Keratinocyte (primary cell): ENCODE measurements around the gene ELAVL1. TPM values are rescaled to one million over a fixed set of nuclear protein-coding genes. Genes with fewer than 3 reads are reported as not detected.

ENCODE experiments used
- DNase-seq: peaks from one replicate; pipeline ENCODE4 v3.0.0-alpha.2; 2011; ENCODE audit warnings: low read depth, missing footprints, low spot score
- FAIRE-seq: peaks from 2 replicates; lab custom pipeline; 2011; peaks lifted over from hg19 to GRCh38; lab: Jason Lieb, UNC
- H2AFZ ChIP-seq: 2 replicates; pipeline ENCODE4 v1.6.0; 2012; ENCODE audit warnings: low read length, control low read depth, inconsistent platforms; ENCODE audit not compliant: control insufficient read depth
- H3K27ac ChIP-seq: 2 replicates; pipeline ENCODE4 v1.5.1; 2011; ENCODE audit warnings: low read length; ENCODE audit not compliant: control insufficient read depth, insufficient read depth
- H3K27me3 ChIP-seq: 3 replicates; pipeline ENCODE4 v1.6.0; 2011; ENCODE audit warnings: low read length; ENCODE audit not compliant: control insufficient read depth, insufficient read depth; ENCODE audit errors: extremely low read depth
- H3K36me3 ChIP-seq, 2 experiments: 2 replicates in 1 of 2; 3 replicates in 1 of 2; pipeline ENCODE4 v1.5.1; 2011; ENCODE audit warnings: low read length in 2 of 2, mild to moderate bottlenecking in 1 of 2; ENCODE audit not compliant: control insufficient read depth in 2 of 2, insufficient read depth in 2 of 2; ENCODE audit errors: extremely low read depth in 1 of 2
- H3K4me1 ChIP-seq: 3 replicates; pipeline ENCODE4 v1.5.1; 2011; ENCODE audit warnings: low read length; ENCODE audit not compliant: control insufficient read depth, insufficient read depth; ENCODE audit errors: extremely low read depth
- H3K4me2 ChIP-seq: 3 replicates; pipeline ENCODE4 v1.6.0; 2011; ENCODE audit warnings: low read depth, low read length; ENCODE audit not compliant: control insufficient read depth, insufficient read depth; ENCODE audit errors: extremely low read depth
- H3K4me3 ChIP-seq, 3 experiments: fragments of 200-600 bp in 1 of 3; sonication (generic) in 1 of 3; 2 replicates in 2 of 3; 3 replicates in 1 of 3; pipeline ENCODE4 v1.5.1; 2011 to 2016; ENCODE audit warnings: low read length in 3 of 3, mild to moderate bottlenecking in 3 of 3, control low read depth in 2 of 3, inconsistent platforms in 1 of 3, low read depth in 1 of 3, mixed read lengths in 1 of 3, mixed run types in 1 of 3, moderate library complexity in 1 of 3; ENCODE audit not compliant: control insufficient read depth in 2 of 3, insufficient read depth in 2 of 3; ENCODE audit errors: extremely low read depth in 1 of 3
- H3K79me2 ChIP-seq: 2 replicates; pipeline ENCODE4 v1.6.0; 2012; ENCODE audit warnings: low read length; ENCODE audit not compliant: control insufficient read depth, insufficient read depth
- H3K9ac ChIP-seq: 3 replicates; pipeline ENCODE4 v1.6.0; 2011; ENCODE audit warnings: low read length; ENCODE audit not compliant: control insufficient read depth, insufficient read depth; ENCODE audit errors: extremely low read depth
- H3K9me1 ChIP-seq: 3 replicates; pipeline ENCODE4 v1.6.0; 2011; ENCODE audit warnings: low read length; ENCODE audit not compliant: control insufficient read depth, insufficient read depth; ENCODE audit errors: extremely low read depth
- H3K9me3 ChIP-seq: 2 replicates; pipeline ENCODE4 v1.5.1; 2012; ENCODE audit warnings: low read depth, low read length; ENCODE audit not compliant: control insufficient read depth
- H4K20me1 ChIP-seq: 3 replicates; pipeline ENCODE4 v1.6.0; 2011; ENCODE audit warnings: low read length; ENCODE audit not compliant: control insufficient read depth, insufficient read depth; ENCODE audit errors: extremely low read depth
- EZH2 ChIP-seq: IDR thresholded peaks from one replicate; pipeline ENCODE4 v1.6.1; 2012; ENCODE audit warnings: inconsistent platforms, mild to moderate bottlenecking, low read length, moderate library complexity
- dilution Hi-C: fragments of 300-500 bp; cut with MboI; formaldehyde crosslinking; loops from one replicate; pipeline ENCODE4 v1.7.0; 2020; ENCODE audit warnings: low sequenced_read_pairs; ENCODE audit not compliant: extremely low pct_ligation_motif_present
- polyA plus RNA-seq, 5 experiments: library from polyadenylated mRNA; depleted of rRNA in 3 of 5; stranded (reverse) in 3 of 5; stranded (forward) in 1 of 5; unstranded in 1 of 5; fragments of >200 nt; gene quantifications; 1 replicate in 1 of 5; 2 replicates in 3 of 5; 3 replicates in 1 of 5; pipeline versions ENCODE4 v1.2.1 to v1.2.3, GENCODE V29; 2011 to 2012; ENCODE audit warnings: missing spikeins in 2 of 5, low read depth in 1 of 5, low replicate concordance in 1 of 5
- TF ChIP-seq, protein P1 (sequence below), 3 experiments: IDR thresholded peaks in 1 of 3; conservative IDR thresholded peaks in 1 of 3; optimal IDR thresholded peaks in 1 of 3; 2 replicates in 2 of 3; 3 replicates in 1 of 3; pipeline versions ENCODE3 to v1.5.1; 2011; ENCODE audit warnings: low read length in 3 of 3, mild to moderate bottlenecking in 3 of 3, moderate library complexity in 2 of 3, control low read depth in 1 of 3, inconsistent platforms in 1 of 3; ENCODE audit not compliant: insufficient read depth in 2 of 3; ENCODE audit errors: extremely low read depth in 1 of 3

The ELAVL1 gene
- polyA plus RNA-seq, 1 donor (not counting 4 experiments of a cell fraction or from before 2014, with no cell fraction given), result 46.9 TPM

DNA sequence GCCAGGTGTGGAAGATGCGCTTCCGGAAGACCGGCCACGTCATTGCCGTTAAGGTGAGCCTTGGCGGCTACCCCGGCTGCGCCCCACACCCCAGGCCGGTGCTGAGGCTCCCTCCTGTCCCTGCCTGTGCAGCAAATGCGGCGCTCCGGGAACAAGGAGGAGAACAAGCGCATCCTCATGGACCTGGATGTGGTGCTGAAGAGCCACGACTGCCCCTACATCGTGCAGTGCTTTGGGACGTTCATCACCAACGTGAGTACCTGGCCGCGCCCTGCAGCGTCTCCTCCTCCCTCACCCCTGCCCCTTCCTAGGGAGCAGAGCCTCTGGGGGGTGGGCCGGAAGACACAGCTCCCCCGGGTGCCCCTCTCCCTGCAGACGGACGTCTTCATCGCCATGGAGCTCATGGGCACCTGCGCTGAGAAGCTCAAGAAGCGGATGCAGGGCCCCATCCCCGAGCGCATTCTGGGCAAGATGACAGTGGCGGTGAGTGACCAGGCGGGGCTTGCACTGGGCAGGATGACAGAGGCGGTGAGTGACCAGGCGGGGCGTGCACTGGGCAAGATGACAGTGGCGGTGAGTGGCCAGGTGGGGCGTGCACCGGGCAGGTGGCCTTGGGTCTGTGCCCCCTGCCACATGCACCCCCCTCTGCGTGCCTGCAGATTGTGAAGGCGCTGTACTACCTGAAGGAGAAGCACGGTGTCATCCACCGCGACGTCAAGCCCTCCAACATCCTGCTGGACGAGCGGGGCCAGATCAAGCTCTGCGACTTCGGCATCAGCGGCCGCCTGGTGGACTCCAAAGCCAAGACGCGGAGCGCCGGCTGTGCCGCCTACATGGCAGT is 94.9 kb downstream of the ELAVL1 start:
- Histone ChIP-seq H3K27me3 (peaks cover under 1% of the 10 kb centered on the region), H2AFZ (no peak overlapping the region), H3K9ac (no peak overlapping the region), H3K9me3 (no peaks in the 10 kb centered on the region), H3K4me3 (no peak overlapping the region), H3K36me3 (peaks cover 7 to 11% of the 10 kb centered on the region in 2 experiments), H4K20me1 (peaks cover 5% of the 10 kb centered on the region), H3K4me1 (peaks cover 11% of the 10 kb centered on the region), H3K79me2 (peaks cover 23% of the 10 kb centered on the region), H3K4me2 (no peak overlapping the region), H3K9me1 (no peaks in the 10 kb centered on the region), H3K27ac (no peak overlapping the region)
- no peak for DNase-seq
- no peak for FAIRE-seq
- no peak for TF ChIP-seq EZH2
- TF ChIP-seq, protein P1, sequence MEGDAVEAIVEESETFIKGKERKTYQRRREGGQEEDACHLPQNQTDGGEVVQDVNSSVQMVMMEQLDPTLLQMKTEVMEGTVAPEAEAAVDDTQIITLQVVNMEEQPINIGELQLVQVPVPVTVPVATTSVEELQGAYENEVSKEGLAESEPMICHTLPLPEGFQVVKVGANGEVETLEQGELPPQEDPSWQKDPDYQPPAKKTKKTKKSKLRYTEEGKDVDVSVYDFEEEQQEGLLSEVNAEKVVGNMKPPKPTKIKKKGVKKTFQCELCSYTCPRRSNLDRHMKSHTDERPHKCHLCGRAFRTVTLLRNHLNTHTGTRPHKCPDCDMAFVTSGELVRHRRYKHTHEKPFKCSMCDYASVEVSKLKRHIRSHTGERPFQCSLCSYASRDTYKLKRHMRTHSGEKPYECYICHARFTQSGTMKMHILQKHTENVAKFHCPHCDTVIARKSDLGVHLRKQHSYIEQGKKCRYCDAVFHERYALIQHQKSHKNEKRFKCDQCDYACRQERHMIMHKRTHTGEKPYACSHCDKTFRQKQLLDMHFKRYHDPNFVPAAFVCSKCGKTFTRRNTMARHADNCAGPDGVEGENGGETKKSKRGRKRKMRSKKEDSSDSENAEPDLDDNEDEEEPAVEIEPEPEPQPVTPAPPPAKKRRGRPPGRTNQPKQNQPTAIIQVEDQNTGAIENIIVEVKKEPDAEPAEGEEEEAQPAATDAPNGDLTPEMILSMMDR (optimal IDR thresholded peaks at IDR 0.05 in 1 of 3, IDR thresholded peaks at IDR 0.05 in 1 of 3, conservative IDR thresholded peaks at IDR 0.05 in 1 of 3; ENCODE audit: extremely low read depth in 1 of 3, insufficient read depth in 2 of 3, low read length in 3 of 3), result no peak
- dilution Hi-C loops, result no loop called here

DNA sequence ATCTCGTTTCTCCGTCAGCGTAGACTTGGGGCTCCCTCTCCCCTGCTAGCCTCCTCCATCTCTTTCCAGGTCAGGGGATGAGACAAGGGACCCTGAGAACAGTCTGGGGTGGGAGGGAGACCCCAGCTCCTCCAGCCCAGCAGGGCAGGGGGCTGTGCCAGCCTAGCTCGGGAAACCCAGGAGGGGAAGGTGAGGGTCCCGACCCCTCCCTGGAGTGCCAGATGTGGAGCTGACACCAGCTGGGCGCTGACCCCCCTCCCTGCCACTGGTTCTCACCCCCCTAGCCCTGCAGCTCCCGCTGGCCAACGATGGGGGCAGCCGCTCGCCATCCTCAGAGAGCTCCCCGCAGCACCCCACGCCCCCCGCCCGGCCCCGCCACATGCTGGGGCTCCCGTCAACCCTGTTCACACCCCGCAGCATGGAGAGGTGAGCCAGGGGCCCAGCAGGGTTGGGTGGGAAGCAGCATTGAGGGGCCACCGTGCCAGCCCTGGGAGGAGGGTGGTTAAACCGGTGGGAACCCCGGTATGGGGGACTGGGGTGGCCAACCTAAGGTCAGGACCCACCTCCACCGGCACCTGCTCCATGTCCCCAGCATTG is 95.9 kb downstream of the ELAVL1 start:
- H3K9me3 ChIP-seq, result no peaks in the 10 kb centered on the region
- no peak overlapping the region for H3K4me3 ChIP-seq
- peaks cover 33% of the 10 kb centered on the region for H3K79me2 ChIP-seq
- dilution Hi-C loops, result no loop called here
- FAIRE-seq (no peak), DNase-seq (no peak)
- no peak overlapping the region for H3K9ac ChIP-seq
- TF ChIP-seq, protein P1 (optimal IDR thresholded peaks at IDR 0.05 in 1 of 3, IDR thresholded peaks at IDR 0.05 in 1 of 3, conservative IDR thresholded peaks at IDR 0.05 in 1 of 3; ENCODE audit: extremely low read depth in 1 of 3, insufficient read depth in 2 of 3, low read length in 3 of 3), result no peak
- no peak for TF ChIP-seq EZH2
- H4K20me1 ChIP-seq, result peaks cover 5% of the 10 kb centered on the region
- H3K4me1 ChIP-seq, result peaks cover 20% of the 10 kb centered on the region
- H3K27ac ChIP-seq, result no peak overlapping the region
- no peak overlapping the region for H3K4me2 ChIP-seq
- no peak overlapping the region for H2AFZ ChIP-seq
- peaks cover 3% of the 10 kb centered on the region for H3K9me1 ChIP-seq
- no peaks in the 10 kb centered on the region for H3K27me3 ChIP-seq
- peaks cover 7 to 11% of the 10 kb centered on the region in 2 experiments for H3K36me3 ChIP-seq
